SK-N-MC (cell line): ENCODE results near the gene NFATC1.

Experiments used
- DNase-seq: peaks from one replicate; pipeline ENCODE4 v3.0.0-alpha.2; 2011; ENCODE audit warnings: low read depth, low spot score
- H3K27ac ChIP-seq: fragments of 200-600 bp; sonication (generic); 2 replicates; pipeline ENCODE4 v1.5.1; 2016; ENCODE audit warnings: mixed run types
- H3K36me3 ChIP-seq: fragments of 200-600 bp; sonication (generic); 2 replicates; pipeline ENCODE4 v1.6.1; 2017; ENCODE audit warnings: antibody characterized with exemption, low read length, mixed read lengths; ENCODE audit not compliant: insufficient read depth
- H3K4me3 ChIP-seq: fragments of 200-600 bp; sonication (generic); 2 replicates; pipeline ENCODE4 v1.5.1; 2016
- H3K9ac ChIP-seq: fragments of 200-600 bp; sonication (generic); 2 replicates; pipeline ENCODE4 v1.8.0; 2017; ENCODE audit warnings: mixed run types, mixed read lengths; ENCODE audit not compliant: insufficient read length
- H3K9me3 ChIP-seq: fragments of 200-600 bp; sonication (generic); 2 replicates; pipeline ENCODE4 v1.6.1; 2017; ENCODE audit warnings: low read depth, mild to moderate bottlenecking, antibody characterized with exemption, low read length, moderate library complexity, mixed read lengths
- EZH2 ChIP-seq: fragments of 200-600 bp; sonication (generic); IDR thresholded peaks from one replicate; pipeline ENCODE4 v1.6.1; 2017; ENCODE audit warnings: antibody characterized with exemption
- FOXP2 ChIP-seq: optimal IDR thresholded peaks from 2 replicates; pipeline ENCODE3; 2011; ENCODE audit warnings: mild to moderate bottlenecking, moderate library complexity; ENCODE audit not compliant: insufficient read depth; ENCODE audit errors: extremely low read length, control extremely low read depth
- POLR2AphosphoS5 ChIP-seq: IDR thresholded peaks from 2 replicates; pipeline ENCODE4 v1.6.1; 2012; ENCODE audit warnings: mild to moderate bottlenecking, low read depth, low read length, borderline replicate concordance

NFATC1 gene

GRCh38 chr18:79393635-79394533 is 1.8 kb upstream of the NFATC1 start:
- H3K9me3 ChIP-seq: no peaks in the 10 kb centered on the region
- H3K4me3 ChIP-seq: peak overlapping the region; percentile 78
- H3K36me3 ChIP-seq: no peaks in the 10 kb centered on the region
- TF ChIP-seq EZH2 (no peak), POLR2AphosphoS5 (peak; percentile 34), FOXP2 (no peak)
- no peak for DNase-seq
- peak overlapping the region; percentile 51 for H3K9ac ChIP-seq
- peak overlapping the region; percentile 93 for H3K27ac ChIP-seq

- Histone ChIP-seq H3K36me3 (no peaks in the 10 kb centered on the region), H3K9me3 (no peaks in the 10 kb centered on the region), H3K27ac (peak overlapping the region; percentile 93), H3K4me3 (peak overlapping the region; percentile 78), H3K9ac (peak overlapping the region; percentile 51)
- DNase-seq: peak; percentile 68
- no peak for TF ChIP-seq FOXP2
- peak; percentile 37; the same call in 1 of the 2 replicates for TF ChIP-seq POLR2AphosphoS5
- TF ChIP-seq EZH2: no peak
Measured at GRCh38 chr18:79394534-79395307, 1.0 kb upstream of the NFATC1 start.

GRCh38 chr18:79395308-79395640 is 456 bp upstream of the NFATC1 start:
- peak overlapping the region; percentile 93; the same call in 1 of the 2 replicates for H3K27ac ChIP-seq

GRCh38 chr18:79396431-79397246 is 909 bp downstream of the NFATC1 start:
- Histone ChIP-seq H3K27ac (no peak overlapping the region), H3K9ac (peak overlapping the region; percentile 49), H3K9me3 (no peaks in the 10 kb centered on the region), H3K36me3 (no peaks in the 10 kb centered on the region), H3K4me3 (peak overlapping the region; percentile 78)
- DNase-seq: no peak
- TF ChIP-seq EZH2 (no peak), POLR2AphosphoS5 (no peak), FOXP2 (no peak)

More at GRCh38 chr18:79395308-79395640, 456 bp upstream of the NFATC1 start:
- Histone ChIP-seq H3K36me3 (no peaks in the 10 kb centered on the region), H3K4me3 (peak overlapping the region; percentile 78), H3K9me3 (no peaks in the 10 kb centered on the region), H3K9ac (no peak overlapping the region)
- no peak for TF ChIP-seq EZH2
- TF ChIP-seq POLR2AphosphoS5: no peak
- no peak for TF ChIP-seq FOXP2
- no peak for DNase-seq

GRCh38 chr18:79397247-79397829 is 1.6 kb downstream of the NFATC1 start:
- H3K9ac ChIP-seq: no peak overlapping the region
- H3K9me3 ChIP-seq: no peaks in the 10 kb centered on the region
- peak overlapping the region; percentile 78; the same call in 1 of the 2 replicates for H3K4me3 ChIP-seq
- DNase-seq: no peak
- TF ChIP-seq FOXP2: no peak
- no peak for TF ChIP-seq POLR2AphosphoS5
- TF ChIP-seq EZH2: no peak
- no peak overlapping the region for H3K27ac ChIP-seq
- no peaks in the 10 kb centered on the region for H3K36me3 ChIP-seq

- TF ChIP-seq FOXP2: no peak
- no peak for TF ChIP-seq EZH2
- no peak for TF ChIP-seq POLR2AphosphoS5
- Histone ChIP-seq H3K27ac (no peak overlapping the region), H3K9me3 (no peaks in the 10 kb centered on the region), H3K4me3 (no peak overlapping the region), H3K9ac (no peak overlapping the region), H3K36me3 (no peaks in the 10 kb centered on the region)
- DNase-seq: no peak
Measured at GRCh38 chr18:79397830-79398761, 2.4 kb downstream of the NFATC1 start.
